ENCODE results near the gene NLRP6.
"Not testable (repeated sequence)": the region's sequence is repeated elsewhere in the genome, so short reads cannot be mapped to it uniquely, and the experiment has no call there.

Gene NLRP6

DNA sequence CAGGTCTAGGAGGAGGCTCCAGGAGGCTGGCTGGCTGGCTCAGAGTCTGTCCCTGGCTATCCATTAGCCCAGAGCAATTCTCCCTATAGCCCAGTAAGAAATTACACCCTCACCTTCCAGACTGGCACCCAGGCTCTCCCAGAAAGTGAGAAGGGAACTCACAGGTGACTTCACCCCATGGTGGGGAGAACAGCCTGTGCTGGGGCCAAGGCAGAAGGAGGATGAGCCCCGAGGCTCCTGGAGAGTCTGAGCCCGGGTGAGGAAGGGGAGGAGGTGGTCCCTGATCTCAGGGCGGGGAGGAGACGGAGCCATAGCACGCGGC, 36.3 kb downstream of the NLRP6 start:
- not testable (repeated sequence) for H3K36me3 Mint-ChIP-seq, H3K9me3 Mint-ChIP-seq, H3K27me3 Mint-ChIP-seq, ATAC-seq
- Mint-ChIP-seq H3K27ac (peak overlapping the region; percentile 89), H3K4me3 (peak overlapping the region; percentile 91), H3K4me1 (peaks cover 58% of the 10 kb centered on the region)

- H3K27ac Mint-ChIP-seq, result peak overlapping the region; percentile 89
- H3K4me3 Mint-ChIP-seq, result peak overlapping the region; percentile 91
- no peaks in the 10 kb centered on the region for H3K9me3 Mint-ChIP-seq
- peaks cover 58% of the 10 kb centered on the region for H3K4me1 Mint-ChIP-seq
- H3K27me3 Mint-ChIP-seq, result no peaks in the 10 kb centered on the region
- ATAC-seq, result no peak
- H3K36me3 Mint-ChIP-seq, result no peaks in the 10 kb centered on the region
Observed at GRCh38 chr11:315051-315481, 36.9 kb downstream of the NLRP6 start.

DNA sequence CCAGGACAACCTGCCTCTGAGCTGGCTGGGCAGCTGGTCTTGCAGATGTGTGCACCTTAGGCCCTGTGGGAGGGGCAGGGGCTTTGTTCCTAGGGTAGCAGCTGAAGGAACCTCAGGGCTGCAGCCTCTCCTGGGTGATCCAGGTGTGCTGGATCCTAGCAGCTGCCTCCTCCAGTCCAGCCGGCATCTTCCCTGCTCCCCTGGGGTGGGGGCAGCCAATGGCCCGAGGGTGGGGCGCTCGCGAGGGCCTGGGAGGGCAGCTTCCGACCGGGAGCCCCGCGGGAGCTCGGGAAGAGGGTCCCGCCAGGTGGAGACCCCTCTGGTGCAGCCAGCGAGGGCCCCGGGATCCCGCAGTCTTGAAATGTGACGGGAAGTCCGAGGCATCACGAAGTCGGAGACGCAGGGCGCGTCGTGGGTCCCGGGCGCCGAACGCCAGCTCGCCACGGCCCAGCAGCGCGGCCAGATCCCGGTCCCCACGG, 37.3 kb downstream of the NLRP6 start:
- Mint-ChIP-seq H3K36me3 (no peaks in the 10 kb centered on the region), H3K9me3 (no peaks in the 10 kb centered on the region), H3K27ac (peak overlapping the region; percentile 89), H3K4me3 (peak overlapping the region; percentile 91), H3K27me3 (no peaks in the 10 kb centered on the region), H3K4me1 (peaks cover 63% of the 10 kb centered on the region)
- no peak for ATAC-seq

DNA sequence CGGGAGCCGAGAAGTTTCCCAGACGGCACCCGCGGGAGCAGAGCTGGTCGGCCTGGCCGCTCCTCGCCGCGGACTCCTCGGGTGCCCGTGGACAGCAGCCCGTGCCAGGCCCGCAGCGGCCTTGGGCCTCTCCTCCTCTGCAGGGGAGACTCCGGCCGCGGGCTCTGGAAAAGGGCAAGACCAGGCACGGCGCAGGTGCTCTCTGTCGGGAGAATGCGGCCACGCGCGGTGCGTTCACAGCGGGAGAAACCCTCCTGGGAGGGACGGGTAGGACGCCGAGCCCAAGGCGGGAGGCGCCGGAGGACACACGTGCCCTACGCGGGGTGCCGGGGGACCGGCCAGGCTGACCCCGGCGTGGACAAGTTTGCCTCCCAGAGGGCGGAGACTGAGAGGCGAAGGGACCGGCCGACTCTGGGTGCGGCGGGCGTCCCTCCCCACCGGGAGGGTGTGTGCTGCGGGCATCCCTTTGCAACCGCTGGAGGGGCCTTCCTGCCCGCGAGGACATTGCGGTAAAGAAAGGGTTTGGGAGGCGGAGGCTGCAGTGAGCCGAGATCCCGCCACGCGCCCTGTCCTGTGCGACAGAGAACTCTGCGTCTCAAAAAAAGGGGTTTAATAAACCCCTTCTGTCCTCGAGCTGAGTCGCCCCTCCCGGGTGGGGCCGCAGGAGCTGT, 38.0 kb downstream of the NLRP6 start:
- H3K4me1 Mint-ChIP-seq, result peaks cover 66% of the 10 kb centered on the region
- H3K9me3 Mint-ChIP-seq, result no peaks in the 10 kb centered on the region
- H3K27me3 Mint-ChIP-seq, result no peaks in the 10 kb centered on the region
- no peaks in the 10 kb centered on the region for H3K36me3 Mint-ChIP-seq
- H3K27ac Mint-ChIP-seq, result peak overlapping the region; percentile 59
- ATAC-seq, result no peak
- no peak overlapping the region for H3K4me3 Mint-ChIP-seq

GRCh38 chr11:316891-317301, 38.7 kb downstream of the NLRP6 start:
- H3K36me3 Mint-ChIP-seq, result no peaks in the 10 kb centered on the region
- ATAC-seq, result no peak
- no peaks in the 10 kb centered on the region for H3K9me3 Mint-ChIP-seq
- H3K4me1 Mint-ChIP-seq, result peaks cover 63% of the 10 kb centered on the region
- peak overlapping the region; percentile 59 for H3K27ac Mint-ChIP-seq
- no peak overlapping the region for H3K4me3 Mint-ChIP-seq
- H3K27me3 Mint-ChIP-seq, result no peaks in the 10 kb centered on the region

DNA sequence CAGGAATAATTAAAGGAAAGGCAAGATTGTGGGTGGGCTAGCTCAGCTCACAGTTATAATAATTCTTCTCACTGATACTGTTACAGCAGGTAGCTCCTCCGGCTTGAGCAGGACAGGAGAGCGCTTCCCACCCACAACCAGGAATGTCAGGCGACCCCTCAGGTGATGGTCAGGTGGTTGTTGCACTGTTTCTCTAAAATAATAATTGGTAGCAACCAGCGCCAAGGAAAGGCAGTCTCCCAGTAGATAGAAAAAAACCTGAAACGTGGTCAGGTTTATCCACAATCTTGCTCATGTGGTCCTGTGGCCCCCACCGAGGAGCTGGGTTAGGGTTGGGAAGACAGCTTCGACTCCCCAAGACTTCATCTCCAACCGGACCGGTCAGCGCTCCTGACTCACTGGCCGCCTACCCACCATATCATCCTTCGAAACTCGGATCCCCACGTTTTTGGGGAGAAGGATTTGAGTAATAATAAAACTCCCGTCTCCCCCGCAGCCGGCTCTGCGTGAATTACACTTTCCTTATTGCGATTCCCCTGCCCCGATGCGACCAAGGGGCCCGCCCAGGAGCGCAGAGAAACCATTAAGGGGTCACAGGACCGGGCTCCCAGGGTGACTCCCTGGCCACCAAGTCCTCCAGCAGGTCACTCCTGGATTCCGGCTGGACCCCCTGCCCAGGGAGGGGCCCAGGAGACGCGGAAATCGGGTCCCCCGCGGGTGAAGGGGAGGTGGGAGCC, 39.6 kb downstream of the NLRP6 start:
- H3K9me3 Mint-ChIP-seq, H3K36me3 Mint-ChIP-seq, ATAC-seq, H3K4me3 Mint-ChIP-seq, H3K27me3 Mint-ChIP-seq: not testable (repeated sequence)
- peaks cover 56% of the 10 kb centered on the region for H3K4me1 Mint-ChIP-seq
- H3K27ac Mint-ChIP-seq, result peak overlapping the region; percentile 59

DNA sequence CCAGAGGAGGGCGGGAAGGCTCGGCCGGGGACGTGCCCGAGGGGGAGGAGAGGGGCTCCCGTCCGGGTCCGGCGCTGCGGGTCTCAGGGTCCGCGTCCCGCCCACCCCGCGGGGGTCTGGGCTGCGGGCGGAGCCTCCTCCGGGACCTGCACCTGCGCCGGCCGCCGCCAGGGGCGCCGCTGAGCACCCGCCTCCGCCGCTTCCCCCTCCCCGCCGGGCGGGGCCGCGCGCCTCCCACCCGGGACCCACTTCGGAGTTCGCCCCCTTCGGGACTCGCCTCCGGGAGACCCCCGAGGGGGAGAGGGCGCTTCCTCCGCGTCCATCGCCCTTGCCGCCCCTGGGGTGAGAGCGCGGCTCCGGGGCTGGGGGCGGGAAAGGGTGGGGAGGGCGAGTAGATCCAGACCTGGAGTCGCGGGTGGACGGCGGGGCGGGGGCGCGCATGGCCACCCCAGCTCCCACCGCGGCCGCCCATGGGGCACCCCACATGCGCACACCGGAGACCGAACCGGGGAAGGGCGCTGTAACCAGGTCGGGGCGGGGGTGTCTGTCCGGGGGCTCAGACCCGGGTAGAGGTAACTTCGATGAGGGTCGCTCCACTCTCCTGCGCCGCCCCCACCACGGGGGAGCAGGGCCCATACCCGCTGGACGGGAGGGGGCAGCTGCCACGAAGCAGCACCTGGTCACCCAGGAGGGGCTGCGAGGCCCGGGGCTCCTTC, 40.4 kb downstream of the NLRP6 start:
- not testable (repeated sequence) for H3K4me3 Mint-ChIP-seq, H3K27ac Mint-ChIP-seq, H3K36me3 Mint-ChIP-seq, H3K27me3 Mint-ChIP-seq, H3K9me3 Mint-ChIP-seq
- H3K4me1 Mint-ChIP-seq, result peaks cover 49% of the 10 kb centered on the region
- ATAC-seq, result peak; percentile 71

GRCh38 chr11:319121-319887, 41.1 kb downstream of the NLRP6 start:
- H3K4me1 Mint-ChIP-seq, result peaks cover 41% of the 10 kb centered on the region
- not testable (repeated sequence) for H3K27me3 Mint-ChIP-seq, H3K9me3 Mint-ChIP-seq, H3K36me3 Mint-ChIP-seq, H3K27ac Mint-ChIP-seq
- ATAC-seq, result peak; percentile 25
- peak overlapping the region; percentile 39 for H3K4me3 Mint-ChIP-seq

GRCh38 chr11:319888-320273, 41.7 kb downstream of the NLRP6 start:
- peaks cover 40% of the 10 kb centered on the region for H3K4me1 Mint-ChIP-seq
- peak overlapping the region; percentile 57 for H3K4me3 Mint-ChIP-seq
- not testable (repeated sequence) for H3K27ac Mint-ChIP-seq, H3K9me3 Mint-ChIP-seq, H3K36me3 Mint-ChIP-seq, ATAC-seq, H3K27me3 Mint-ChIP-seq

GRCh38 chr11:324156-324555, 45.9 kb downstream of the NLRP6 start:
- Mint-ChIP-seq H3K4me3 (no peak overlapping the region), H3K4me1 (peaks cover 48% of the 10 kb centered on the region), H3K27ac (no peak overlapping the region), H3K36me3 (no peaks in the 10 kb centered on the region), H3K9me3 (no peaks in the 10 kb centered on the region), H3K27me3 (no peaks in the 10 kb centered on the region)
- no peak for ATAC-seq

- H3K4me3 Mint-ChIP-seq, H3K36me3 Mint-ChIP-seq, ATAC-seq, H3K27me3 Mint-ChIP-seq, H3K9me3 Mint-ChIP-seq: not testable (repeated sequence)
- peak overlapping the region; percentile 99 for H3K27ac Mint-ChIP-seq
- H3K4me1 Mint-ChIP-seq, result peaks cover 49% of the 10 kb centered on the region
Observed at GRCh38 chr11:324593-325517, 46.6 kb downstream of the NLRP6 start.

GRCh38 chr11:325796-326591, 47.8 kb downstream of the NLRP6 start:
- no peak for ATAC-seq
- Mint-ChIP-seq H3K4me1 (peaks cover 51% of the 10 kb centered on the region), H3K4me3 (no peak overlapping the region), H3K9me3 (no peaks in the 10 kb centered on the region), H3K36me3 (no peaks in the 10 kb centered on the region), H3K27ac (peak overlapping the region; percentile 99), H3K27me3 (no peaks in the 10 kb centered on the region)

- H3K27ac Mint-ChIP-seq, result peak overlapping the region; percentile 99
- ATAC-seq, result no peak
- peaks cover 56% of the 10 kb centered on the region for H3K4me1 Mint-ChIP-seq
Observed at GRCh38 chr11:326592-326841, 48.3 kb downstream of the NLRP6 start.

More at GRCh38 chr11:326592-326841, 48.3 kb downstream of the NLRP6 start:
- no peaks in the 10 kb centered on the region for H3K27me3 Mint-ChIP-seq
- no peaks in the 10 kb centered on the region for H3K9me3 Mint-ChIP-seq
- H3K36me3 Mint-ChIP-seq, result no peaks in the 10 kb centered on the region
- peak overlapping the region; percentile 54 for H3K4me3 Mint-ChIP-seq

All from stimulated activated memory B cell treated with anti-CD40 and anti-IgM and Interleukin-4, amounts not matched to agents 10 μg/mL and 1 μg/mL and 100 μg/mL, for 72 hours (primary cell).